ENCODE measurements around the gene ORM2. TPM values are rescaled to one million over a fixed set of nuclear protein-coding genes. Genes with fewer than 3 reads are reported as not detected.

The ORM2 gene
- total RNA-seq, 4 donors from 2014 or later = 6.3 to 15.6 TPM; not detected in 2

DNA sequence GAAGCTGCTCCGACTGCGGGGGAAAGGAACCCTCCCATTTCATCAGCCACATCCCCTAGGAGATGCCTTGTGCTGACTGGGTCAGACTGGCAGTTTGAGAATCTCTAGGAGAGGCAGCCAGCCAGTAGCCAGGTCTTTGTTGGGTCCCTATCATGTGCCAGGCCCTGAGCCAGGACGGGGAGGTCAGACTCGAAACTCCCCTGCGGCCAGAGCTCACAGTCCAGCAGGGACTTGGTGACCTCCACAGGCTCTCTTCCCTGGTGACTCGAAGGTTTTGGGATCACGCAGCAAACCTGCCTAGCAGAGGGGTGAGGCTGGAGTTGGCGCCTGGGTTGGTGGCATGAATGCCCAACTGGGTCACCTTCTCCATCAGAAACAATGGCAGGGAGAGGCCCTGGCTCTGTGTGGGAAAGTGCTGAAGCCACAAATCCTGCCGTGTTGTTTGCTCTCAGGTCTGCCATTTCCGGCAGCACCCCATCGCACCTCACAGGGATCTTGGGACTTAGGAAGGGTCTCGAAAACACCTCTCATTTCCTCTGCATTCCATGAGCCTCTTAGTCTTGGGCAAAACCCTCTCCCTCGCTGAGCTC lies 21.2 kb upstream of the ORM2 start:
- H3K9me3 ChIP-seq = no peaks in the 10 kb centered on the region
- no peak for TF ChIP-seq POLR2A (IDR thresholded peaks at IDR 0.05)
- TF ChIP-seq, protein P1, sequence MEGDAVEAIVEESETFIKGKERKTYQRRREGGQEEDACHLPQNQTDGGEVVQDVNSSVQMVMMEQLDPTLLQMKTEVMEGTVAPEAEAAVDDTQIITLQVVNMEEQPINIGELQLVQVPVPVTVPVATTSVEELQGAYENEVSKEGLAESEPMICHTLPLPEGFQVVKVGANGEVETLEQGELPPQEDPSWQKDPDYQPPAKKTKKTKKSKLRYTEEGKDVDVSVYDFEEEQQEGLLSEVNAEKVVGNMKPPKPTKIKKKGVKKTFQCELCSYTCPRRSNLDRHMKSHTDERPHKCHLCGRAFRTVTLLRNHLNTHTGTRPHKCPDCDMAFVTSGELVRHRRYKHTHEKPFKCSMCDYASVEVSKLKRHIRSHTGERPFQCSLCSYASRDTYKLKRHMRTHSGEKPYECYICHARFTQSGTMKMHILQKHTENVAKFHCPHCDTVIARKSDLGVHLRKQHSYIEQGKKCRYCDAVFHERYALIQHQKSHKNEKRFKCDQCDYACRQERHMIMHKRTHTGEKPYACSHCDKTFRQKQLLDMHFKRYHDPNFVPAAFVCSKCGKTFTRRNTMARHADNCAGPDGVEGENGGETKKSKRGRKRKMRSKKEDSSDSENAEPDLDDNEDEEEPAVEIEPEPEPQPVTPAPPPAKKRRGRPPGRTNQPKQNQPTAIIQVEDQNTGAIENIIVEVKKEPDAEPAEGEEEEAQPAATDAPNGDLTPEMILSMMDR (IDR thresholded peaks at IDR 0.05 in 4 of 5, conservative IDR thresholded peaks at IDR 0.05 in 1 of 5) = no peak
- no peaks in the 10 kb centered on the region for H3K4me1 ChIP-seq
- H3K27ac ChIP-seq = no peak overlapping the region
- ATAC-seq (no peak), DNase-seq (no peak)
- intact Hi-C loops (cut with DNase I; ENCODE audit: low total_unique reads) (no loop called here), in situ Hi-C loops (cut with MboI; ENCODE audit: low sequenced_read_pairs in 4 of 4) (no loop called here)
- H3K4me3 ChIP-seq = no peak overlapping the region
- H3K27me3 ChIP-seq = no peaks in the 10 kb centered on the region
- H3K36me3 ChIP-seq = no peaks in the 10 kb centered on the region

DNA sequence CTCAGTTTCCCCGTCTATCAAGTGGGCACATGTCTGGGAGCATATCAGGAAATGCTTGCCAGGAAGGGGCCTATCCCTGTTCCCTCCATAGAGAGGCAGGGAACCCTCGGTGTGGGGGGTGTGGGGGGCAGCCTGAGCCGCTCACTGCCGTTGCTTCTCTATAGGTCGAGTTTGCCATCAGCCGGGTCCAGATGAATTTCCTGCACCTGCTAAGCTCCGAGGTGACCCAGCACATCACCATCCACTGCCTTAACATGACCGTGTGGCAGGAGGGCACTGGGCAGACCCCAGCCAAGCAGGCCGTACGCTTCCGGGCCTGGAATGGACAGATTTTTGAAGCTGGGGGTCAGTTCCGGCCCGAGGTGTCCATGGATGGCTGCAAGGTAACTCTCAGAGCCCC lies 20.6 kb upstream of the ORM2 start:
- Histone ChIP-seq H3K4me1 (no peaks in the 10 kb centered on the region), H3K9me3 (no peaks in the 10 kb centered on the region), H3K4me3 (no peak overlapping the region), H3K36me3 (no peaks in the 10 kb centered on the region), H3K27ac (no peak overlapping the region), H3K27me3 (no peaks in the 10 kb centered on the region)
- no peak for TF ChIP-seq POLR2A (IDR thresholded peaks at IDR 0.05)
- TF ChIP-seq, protein P1 (IDR thresholded peaks at IDR 0.05 in 4 of 5, conservative IDR thresholded peaks at IDR 0.05 in 1 of 5) = no peak
- in situ Hi-C loops (cut with MboI; ENCODE audit: low sequenced_read_pairs in 4 of 4) (no loop called here), intact Hi-C loops (cut with DNase I; ENCODE audit: low total_unique reads) (no loop called here)
- ATAC-seq = no peak
- no peak for DNase-seq

DNA sequence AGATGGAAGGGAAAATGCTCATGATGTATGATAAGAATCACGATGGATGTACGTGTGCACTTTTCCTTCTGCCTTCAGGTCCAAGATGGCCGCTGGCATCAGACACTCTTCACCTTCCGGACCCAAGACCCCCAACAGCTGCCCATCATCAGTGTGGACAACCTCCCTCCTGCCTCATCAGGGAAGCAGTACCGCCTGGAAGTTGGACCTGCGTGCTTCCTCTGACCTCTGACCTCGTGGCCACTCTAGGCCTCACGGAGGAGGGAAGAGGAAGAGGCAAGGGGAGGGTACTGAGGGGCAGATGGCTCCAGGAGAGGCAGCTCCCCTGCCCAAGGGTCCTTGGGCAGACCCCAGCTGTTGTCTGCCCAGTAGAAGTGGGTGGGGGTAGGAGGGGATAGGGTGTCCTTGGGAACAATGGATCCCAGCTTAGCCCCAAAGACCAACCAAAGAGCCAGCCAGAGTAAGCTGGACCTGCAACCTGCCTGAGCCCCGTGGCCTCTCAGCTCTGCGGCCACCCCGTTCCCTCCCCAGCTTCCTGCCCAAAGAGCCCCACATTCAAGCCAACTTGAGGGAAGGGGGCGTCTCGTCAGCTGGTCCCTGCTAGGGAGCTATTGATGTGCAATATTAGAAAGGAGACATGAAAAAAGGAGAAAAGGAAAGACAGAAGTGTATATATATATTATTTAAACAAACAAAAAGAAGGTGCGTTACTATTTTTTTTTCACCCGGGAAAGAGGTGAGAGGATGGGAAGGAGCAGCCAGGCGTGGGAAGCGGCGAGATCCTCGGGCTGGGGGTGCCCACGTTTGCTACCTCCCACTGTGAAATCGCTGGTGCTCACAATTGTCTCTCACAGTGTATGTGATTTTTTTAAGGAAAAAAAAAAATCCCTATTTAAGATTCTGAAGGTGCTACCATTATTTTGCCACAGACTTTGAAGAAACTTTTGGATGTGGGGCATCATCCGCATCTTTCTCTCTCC lies 18.9 kb upstream of the ORM2 start:
- Histone ChIP-seq H3K36me3 (no peaks in the 10 kb centered on the region), H3K4me3 (no peak overlapping the region), H3K9me3 (no peaks in the 10 kb centered on the region), H3K27ac (no peak overlapping the region), H3K4me1 (no peaks in the 10 kb centered on the region), H3K27me3 (no peaks in the 10 kb centered on the region)
- DNase-seq = no peak
- no peak for ATAC-seq
- no peak for TF ChIP-seq POLR2A (IDR thresholded peaks at IDR 0.05)
- TF ChIP-seq, protein P1 (IDR thresholded peaks at IDR 0.05 in 4 of 5, conservative IDR thresholded peaks at IDR 0.05 in 1 of 5) = no peak
- intact Hi-C loops (cut with DNase I; ENCODE audit: low total_unique reads) = no loop called here
- in situ Hi-C loops (cut with MboI; ENCODE audit: low sequenced_read_pairs in 4 of 4) = no loop called here

DNA sequence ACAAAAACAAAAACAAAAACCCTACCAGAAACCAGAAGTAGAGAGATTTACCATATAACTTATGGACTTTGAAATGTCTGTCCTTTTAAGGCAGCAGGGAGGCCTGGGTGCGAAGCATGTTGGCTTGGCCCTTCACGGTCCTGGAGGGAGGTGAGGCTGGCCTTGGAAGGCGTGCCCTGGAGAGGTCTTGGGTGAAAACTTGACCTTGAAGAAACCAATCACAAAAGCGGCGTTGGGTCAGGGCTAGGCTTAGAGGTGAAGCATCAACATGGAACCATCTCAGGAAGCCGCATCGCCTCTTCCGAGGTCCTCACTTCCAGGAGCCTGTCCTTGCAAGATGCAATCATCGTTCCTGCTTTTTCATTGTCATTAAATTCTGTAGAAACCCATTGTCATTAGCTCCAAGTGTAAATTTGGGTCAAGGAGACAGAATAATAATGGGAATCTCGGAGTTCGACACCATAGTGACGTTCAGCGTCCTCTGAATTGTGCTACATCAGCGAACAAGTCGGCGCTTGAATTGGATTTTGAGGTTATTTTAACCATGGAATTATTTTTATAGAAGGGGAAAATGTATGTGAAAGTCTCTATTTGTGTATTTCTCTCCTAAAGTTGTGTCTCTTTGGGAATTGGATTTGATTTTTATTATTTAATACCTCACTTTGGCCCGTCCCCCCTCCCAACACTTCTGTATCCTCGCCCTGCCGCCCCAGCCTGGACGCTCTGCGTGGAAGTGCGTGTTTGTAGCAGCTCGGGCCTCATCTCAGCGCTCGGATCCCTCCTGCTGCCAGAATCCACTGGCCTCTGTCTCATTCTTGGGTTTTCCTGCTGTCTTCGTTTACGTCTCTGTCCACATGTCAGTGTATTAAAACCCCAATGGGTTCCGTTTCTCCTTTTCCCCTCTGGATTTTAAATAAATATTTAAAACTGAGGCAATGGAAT lies 17.8 kb upstream of the ORM2 start:
- DNase-seq = no peak
- H3K27ac ChIP-seq = no peak overlapping the region
- ATAC-seq = no peak
- no peaks in the 10 kb centered on the region for H3K4me1 ChIP-seq
- intact Hi-C loops (cut with DNase I; ENCODE audit: low total_unique reads) = no loop called here
- TF ChIP-seq POLR2A (IDR thresholded peaks at IDR 0.05) = no peak
- TF ChIP-seq, protein P1 (IDR thresholded peaks at IDR 0.05 in 4 of 5, conservative IDR thresholded peaks at IDR 0.05 in 1 of 5) = no peak
- in situ Hi-C loops (cut with MboI; ENCODE audit: low sequenced_read_pairs in 4 of 4) = no loop called here
- no peaks in the 10 kb centered on the region for H3K36me3 ChIP-seq
- no peak overlapping the region for H3K4me3 ChIP-seq
- H3K9me3 ChIP-seq = no peaks in the 10 kb centered on the region
- H3K27me3 ChIP-seq = no peaks in the 10 kb centered on the region
